Fibroblast of villous mesenchyme (primary cell): ENCODE measurements around the gene ATP4A. TPM values are rescaled to one million over a fixed set of nuclear protein-coding genes. Genes with fewer than 3 reads are reported as not detected.

Source experiments
- DNase-seq: peaks from one replicate; pipeline ENCODE4 v3.0.0-alpha.2; 2010; ENCODE audit warnings: low read depth
- H3K4me3 ChIP-seq: 2 replicates; pipeline ENCODE4 v1.5.1; 2011; ENCODE audit warnings: low read depth, mild to moderate bottlenecking, low read length
- total RNA-seq: library from RNA; depleted of rRNA; stranded (reverse); fragments of >200 nt; gene quantifications from 2 replicates; pipeline ENCODE4 v1.2.3, GENCODE V29; 2012
- TF ChIP-seq, protein P1 (sequence below): IDR thresholded peaks from 2 replicates; pipeline ENCODE4 v1.5.1; 2012; ENCODE audit warnings: low read depth, mild to moderate bottlenecking, low read length; ENCODE audit not compliant: insufficient read depth

ATP4A gene
- total RNA-seq, 1 donor, result not detected

DNA sequence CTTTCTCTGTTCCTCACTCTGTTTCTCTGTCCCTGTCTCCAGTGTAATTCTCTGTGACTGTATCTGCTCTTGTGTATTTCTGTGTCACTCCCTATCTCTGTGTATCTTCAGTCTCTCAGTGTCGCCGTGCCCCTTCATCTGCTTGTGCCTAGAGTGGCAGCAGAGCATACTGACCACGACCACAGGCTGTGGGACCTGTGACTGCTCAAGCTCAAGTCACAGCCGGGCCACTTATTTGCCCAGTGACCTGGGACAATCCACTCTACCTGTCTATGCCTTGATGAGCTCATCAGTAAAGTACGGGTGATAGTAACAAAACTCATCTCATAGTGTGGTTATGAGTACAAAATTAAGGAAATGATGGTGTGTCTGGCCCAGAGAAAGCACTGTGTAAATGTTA, 9.4 kb downstream of the ATP4A start:
- H3K4me3 ChIP-seq, result no peak overlapping the region
- no peak for DNase-seq
- TF ChIP-seq, protein P1, sequence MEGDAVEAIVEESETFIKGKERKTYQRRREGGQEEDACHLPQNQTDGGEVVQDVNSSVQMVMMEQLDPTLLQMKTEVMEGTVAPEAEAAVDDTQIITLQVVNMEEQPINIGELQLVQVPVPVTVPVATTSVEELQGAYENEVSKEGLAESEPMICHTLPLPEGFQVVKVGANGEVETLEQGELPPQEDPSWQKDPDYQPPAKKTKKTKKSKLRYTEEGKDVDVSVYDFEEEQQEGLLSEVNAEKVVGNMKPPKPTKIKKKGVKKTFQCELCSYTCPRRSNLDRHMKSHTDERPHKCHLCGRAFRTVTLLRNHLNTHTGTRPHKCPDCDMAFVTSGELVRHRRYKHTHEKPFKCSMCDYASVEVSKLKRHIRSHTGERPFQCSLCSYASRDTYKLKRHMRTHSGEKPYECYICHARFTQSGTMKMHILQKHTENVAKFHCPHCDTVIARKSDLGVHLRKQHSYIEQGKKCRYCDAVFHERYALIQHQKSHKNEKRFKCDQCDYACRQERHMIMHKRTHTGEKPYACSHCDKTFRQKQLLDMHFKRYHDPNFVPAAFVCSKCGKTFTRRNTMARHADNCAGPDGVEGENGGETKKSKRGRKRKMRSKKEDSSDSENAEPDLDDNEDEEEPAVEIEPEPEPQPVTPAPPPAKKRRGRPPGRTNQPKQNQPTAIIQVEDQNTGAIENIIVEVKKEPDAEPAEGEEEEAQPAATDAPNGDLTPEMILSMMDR, result no peak

DNA sequence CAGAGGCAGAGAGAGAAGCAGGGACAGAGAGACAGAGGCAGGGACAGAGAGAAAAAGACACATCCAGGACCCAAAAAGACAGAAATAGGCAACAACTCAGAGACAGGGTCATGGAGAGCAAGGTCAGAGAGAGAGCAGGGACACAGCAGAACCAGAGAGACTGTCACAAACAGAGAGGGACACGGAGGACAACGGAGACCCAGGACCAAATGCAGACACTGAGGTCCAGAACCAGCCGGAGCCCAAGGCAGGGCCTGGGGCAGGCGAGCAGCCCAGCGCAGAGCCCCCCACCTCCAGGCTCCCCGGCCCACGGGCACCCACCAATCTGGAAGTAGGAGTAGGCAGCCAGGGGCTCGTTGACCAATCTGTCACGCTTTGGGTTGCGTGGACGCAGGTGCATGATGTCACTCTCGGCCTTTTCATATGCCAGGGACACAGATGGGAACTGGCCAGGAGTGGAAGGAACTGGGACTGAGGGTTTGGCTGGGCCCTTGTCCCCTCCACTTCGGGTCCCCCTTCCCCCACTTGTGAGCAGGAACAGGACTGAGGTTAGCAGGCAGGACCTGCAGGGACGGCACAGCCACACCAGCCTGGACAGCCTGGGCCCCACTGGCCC, 10.0 kb downstream of the ATP4A start:
- no peak overlapping the region for H3K4me3 ChIP-seq
- DNase-seq, result no peak

GRCh38 chr19:35552534-35553384, 10.7 kb downstream of the ATP4A start:
- TF ChIP-seq, protein P1, result no peak
- DNase-seq, result no peak

More for the DNA sequence above, 10.0 kb downstream of the ATP4A start:
- TF ChIP-seq, protein P1, result no peak

GRCh38 chr19:35551091-35551810, 12.2 kb downstream of the ATP4A start:
- no peak for DNase-seq
- no peak overlapping the region for H3K4me3 ChIP-seq

More at GRCh38 chr19:35552534-35553384, 10.7 kb downstream of the ATP4A start:
- no peak overlapping the region for H3K4me3 ChIP-seq

GRCh38 chr19:35549879-35550523, 13.5 kb downstream of the ATP4A start:
- TF ChIP-seq, protein P1, result no peak
- no peak for DNase-seq
- H3K4me3 ChIP-seq, result no peak overlapping the region

More at GRCh38 chr19:35551091-35551810, 12.2 kb downstream of the ATP4A start:
- TF ChIP-seq, protein P1, result no peak

GRCh38 chr19:35549174-35549788, 14.2 kb downstream of the ATP4A start:
- DNase-seq, result peak; percentile 75
- TF ChIP-seq, protein P1, result peak; percentile 69

More at GRCh38 chr19:35549174-35549788, 14.2 kb downstream of the ATP4A start:
- H3K4me3 ChIP-seq, result no peak overlapping the region
